HG03135 (cell line): Measurements from ENCODE around the gene VSIR.

Experiments used
- ATAC-seq: cut with Tn5 transposase; IDR thresholded peaks from one replicate; pipeline ENCODE4 v1.9.1; 2021; ENCODE audit warnings: mild to moderate bottlenecking, moderate library complexity; ENCODE audit not compliant: unreplicated experiment

Gene VSIR

GRCh38 chr10:71698737-71699136 lies 74.6 kb downstream of the VSIR start:
- no peak for ATAC-seq

DNA sequence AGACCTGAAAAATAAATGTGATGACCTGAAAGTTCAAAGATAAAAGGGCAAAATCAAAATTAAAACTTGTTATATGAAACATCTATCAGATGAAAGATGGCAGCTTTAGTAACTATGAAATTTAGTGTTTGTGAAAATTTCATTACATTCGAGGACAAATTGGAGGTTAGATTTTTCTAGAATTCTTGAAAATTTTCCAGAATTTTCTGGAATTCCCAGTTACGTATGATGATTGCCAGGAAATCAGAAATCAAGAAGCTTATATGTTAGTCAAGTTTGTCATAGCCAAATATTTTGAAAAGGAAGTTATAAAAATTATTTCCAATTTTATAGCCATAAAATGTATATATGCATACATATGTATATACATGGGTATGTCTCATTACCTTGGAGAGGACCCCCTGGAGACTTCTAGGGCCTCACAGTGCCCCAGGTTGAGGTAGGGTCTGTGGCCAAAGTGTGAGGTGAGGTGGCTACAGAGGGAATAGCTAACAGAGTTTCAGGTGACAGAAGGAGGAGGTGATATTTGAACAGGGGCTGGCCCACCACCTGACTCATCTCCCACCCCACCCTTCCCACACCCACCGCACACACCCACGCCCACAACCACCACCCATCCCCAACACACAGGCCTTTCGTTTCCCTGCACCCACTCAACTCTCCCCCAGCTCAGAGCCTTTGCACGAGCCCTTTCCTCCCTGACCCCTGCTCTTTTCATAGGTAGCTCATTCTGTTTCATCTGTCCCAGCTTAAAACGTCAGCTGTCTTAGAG lies 75.2 kb downstream of the VSIR start:
- no peak for ATAC-seq
